Suprapubic skin (tissue), 4 donors: ENCODE data around the gene TGFBR3L. TPM values are rescaled to one million over a fixed set of nuclear protein-coding genes. Genes with fewer than 3 reads are reported as not detected.

Source experiments
- DNase-seq, 2 donors: peaks; one replicate each; pipeline ENCODE4 v3.0.0-alpha.2; 2019; ENCODE audit warnings: low spot score in 2 of 2
- H3K27ac ChIP-seq: fragments of 200-600 bp; sonication (generic); one replicate; pipeline ENCODE4 v1.5.1; 2019
- H3K27me3 ChIP-seq: fragments of 200-600 bp; sonication (generic); one replicate; pipeline ENCODE4 v1.5.1; 2019
- H3K36me3 ChIP-seq: fragments of 200-600 bp; sonication (generic); one replicate; pipeline ENCODE4 v1.5.1; 2019
- H3K4me1 ChIP-seq: fragments of 200-600 bp; sonication (generic); one replicate; pipeline ENCODE4 v1.5.1; 2019
- H3K4me3 ChIP-seq: fragments of 200-600 bp; sonication (generic); one replicate; pipeline ENCODE4 v1.5.1; 2019; ENCODE audit warnings: mild to moderate bottlenecking
- H3K9me3 ChIP-seq: fragments of 200-600 bp; sonication (generic); one replicate; pipeline ENCODE4 v1.5.1; 2019
- CTCF ChIP-seq, 2 donors: fragments of 200-600 bp in 1 of 2; fragments of 450-650 bp in 1 of 2; sonication (generic) in 1 of 2; IDR thresholded peaks; one replicate each; pipeline ENCODE4 v1.5.1; 2016 to 2019; ENCODE audit warnings: antibody characterized with exemption in 2 of 2, mild to moderate bottlenecking in 1 of 2, moderate library complexity in 1 of 2
- EP300 ChIP-seq: sonication (generic); formaldehyde crosslinking; IDR thresholded peaks from one replicate; pipeline ENCODE4 v1.6.1; 2017; ENCODE audit warnings: antibody characterized with exemption
- POLR2A ChIP-seq, 2 donors: fragments of 450-650 bp; IDR thresholded peaks; one replicate each; pipeline ENCODE4 v1.6.1; 2017; ENCODE audit warnings: antibody characterized with exemption in 2 of 2, mild to moderate bottlenecking in 2 of 2, moderate library complexity in 2 of 2
- POLR2AphosphoS5 ChIP-seq, 3 donors: sonication (generic); formaldehyde crosslinking; IDR thresholded peaks; one replicate each; pipeline ENCODE4 v1.6.1; 2017; ENCODE audit warnings: antibody characterized with exemption in 3 of 3
- WGBS: methylation state at CpG from one replicate; pipeline ENCODE4 v1.1.5; 2018; 5-methylcytosine and 5-hydroxymethylcytosine counted together
- total RNA-seq, 4 donors: library from RNA; depleted of rRNA; stranded (reverse); fragments of >200 nt; gene quantifications; one replicate each; pipeline ENCODE4 v1.1.0, GENCODE V29; 2016

The TGFBR3L gene
- total RNA-seq, 4 donors from 2014 or later: not detected

- H3K27ac ChIP-seq: no peak overlapping the region
- no peak for TF ChIP-seq POLR2AphosphoS5 (IDR thresholded peaks at IDR 0.05)
- TF ChIP-seq EP300: no peak
- no peak for TF ChIP-seq POLR2A (IDR thresholded peaks at IDR 0.05)
- TF ChIP-seq CTCF (IDR thresholded peaks at IDR 0.05): no peak
- no peaks in the 10 kb centered on the region for H3K27me3 ChIP-seq
- no peak overlapping the region for H3K4me3 ChIP-seq
- WGBS: 94% methylated on average over 9 of the region's 10 CpGs
- peaks cover 21% of the 10 kb centered on the region for H3K4me1 ChIP-seq
- DNase-seq: no peak
- peaks cover 77% of the 10 kb centered on the region for H3K36me3 ChIP-seq
- H3K9me3 ChIP-seq: no peaks in the 10 kb centered on the region
Observed at GRCh38 chr19:7932930-7933300, 18.3 kb downstream of the TGFBR3L start.

- TF ChIP-seq POLR2AphosphoS5 (IDR thresholded peaks at IDR 0.05) (no peak), CTCF (IDR thresholded peaks at IDR 0.05) (no peak), EP300 (no peak), POLR2A (IDR thresholded peaks at IDR 0.05) (no peak)
- WGBS: 93% methylated on average over 6 of the region's 14 CpGs
- H3K36me3 ChIP-seq: peaks cover 81% of the 10 kb centered on the region
Observed at GRCh38 chr19:7933411-7933810, 18.8 kb downstream of the TGFBR3L start.

GRCh38 chr19:7933828-7934725 is 19.4 kb downstream of the TGFBR3L start:
- H3K4me3 ChIP-seq: no peak overlapping the region
- H3K27ac ChIP-seq: no peak overlapping the region
- H3K4me1 ChIP-seq: peaks cover 12% of the 10 kb centered on the region
- H3K36me3 ChIP-seq: peaks cover 88% of the 10 kb centered on the region
- 91% methylated on average over 39 of the region's 55 CpGs for WGBS
- no peaks in the 10 kb centered on the region for H3K27me3 ChIP-seq
- no peak for TF ChIP-seq CTCF (IDR thresholded peaks at IDR 0.05)
- no peak for TF ChIP-seq POLR2AphosphoS5 (IDR thresholded peaks at IDR 0.05)
- TF ChIP-seq EP300: no peak
- no peak for TF ChIP-seq POLR2A (IDR thresholded peaks at IDR 0.05)
- H3K9me3 ChIP-seq: no peaks in the 10 kb centered on the region
- no peak for DNase-seq

More at GRCh38 chr19:7933411-7933810, 18.8 kb downstream of the TGFBR3L start:
- H3K27me3 ChIP-seq: no peaks in the 10 kb centered on the region
- H3K4me1 ChIP-seq: peaks cover 16% of the 10 kb centered on the region
- no peak overlapping the region for H3K27ac ChIP-seq
- no peaks in the 10 kb centered on the region for H3K9me3 ChIP-seq
- no peak overlapping the region for H3K4me3 ChIP-seq
- no peak for DNase-seq

- TF ChIP-seq CTCF (IDR thresholded peaks at IDR 0.05): no peak
- no peak for TF ChIP-seq POLR2A (IDR thresholded peaks at IDR 0.05)
- TF ChIP-seq POLR2AphosphoS5 (IDR thresholded peaks at IDR 0.05): no peak
- TF ChIP-seq EP300: no peak
- Histone ChIP-seq H3K27me3 (no peaks in the 10 kb centered on the region), H3K27ac (no peak overlapping the region), H3K4me3 (no peak overlapping the region), H3K4me1 (peaks cover 6% of the 10 kb centered on the region), H3K36me3 (peaks cover 95% of the 10 kb centered on the region), H3K9me3 (no peaks in the 10 kb centered on the region)
- WGBS: 91% methylated on average over 17 of the region's 21 CpGs
- DNase-seq: no peak
Observed at GRCh38 chr19:7934766-7935165, 20.1 kb downstream of the TGFBR3L start.

GRCh38 chr19:7940841-7941240 is 26.2 kb downstream of the TGFBR3L start:
- no peak for DNase-seq
- Histone ChIP-seq H3K36me3 (peaks cover 51% of the 10 kb centered on the region), H3K27ac (no peak overlapping the region), H3K4me1 (peaks cover 24% of the 10 kb centered on the region), H3K27me3 (no peaks in the 10 kb centered on the region), H3K9me3 (no peaks in the 10 kb centered on the region), H3K4me3 (no peak overlapping the region)
- WGBS: 95% methylated on average over 9 of the region's 13 CpGs
- TF ChIP-seq POLR2AphosphoS5 (IDR thresholded peaks at IDR 0.05) (no peak), POLR2A (IDR thresholded peaks at IDR 0.05) (no peak), EP300 (no peak), CTCF (IDR thresholded peaks at IDR 0.05) (no peak)
